GM23338 (cell line): ENCODE measurements around the gene HPF1. TPM values are rescaled to one million over a fixed set of nuclear protein-coding genes. Genes with fewer than 3 reads are reported as not detected.

Experiments used
- ATAC-seq: fragments of 200-7000 bp; cut with Tn5 transposase; 3 replicates; pipeline ENCODE4 v1.9.1; 2020
- DNase-seq: peaks from one replicate; pipeline ENCODE4 v3.0.0-alpha.2; 2015; ENCODE audit warnings: low spot score
- H2AFZ ChIP-seq: fragments of 200-600 bp; sonication (generic); 2 replicates; pipeline ENCODE4 v1.8.0; 2016; ENCODE audit warnings: antibody characterized with exemption, mild to moderate bottlenecking, moderate library complexity
- H3F3A ChIP-seq: fragments of 200-600 bp; sonication (generic); replicated peaks from 2 replicates; pipeline ENCODE4 v1.8.0; 2017; ENCODE audit warnings: antibody characterized with exemption, mixed run types, low read depth
- H3K27ac ChIP-seq: fragments of 200-600 bp; sonication (generic); 2 replicates; pipeline ENCODE4 v1.6.1; 2016; ENCODE audit warnings: low read depth
- H3K27me3 ChIP-seq: fragments of 200-600 bp; sonication (generic); 2 replicates; pipeline ENCODE4 v1.8.0; 2016; ENCODE audit warnings: mild to moderate bottlenecking, mixed run types, moderate library complexity; ENCODE audit not compliant: insufficient read depth
- H3K36me3 ChIP-seq: fragments of 200-600 bp; sonication (generic); 2 replicates; pipeline ENCODE4 v1.8.0; 2016; ENCODE audit warnings: mild to moderate bottlenecking; ENCODE audit not compliant: insufficient read depth
- H3K4me1 ChIP-seq: fragments of 200-600 bp; sonication (generic); 2 replicates; pipeline ENCODE4 v1.8.0; 2016; ENCODE audit warnings: mild to moderate bottlenecking, moderate library complexity; ENCODE audit not compliant: insufficient read depth
- H3K4me2 ChIP-seq: fragments of 200-600 bp; sonication (generic); 2 replicates; pipeline ENCODE4 v1.7.1; 2017; ENCODE audit warnings: mixed run types
- H3K4me3 ChIP-seq: fragments of 200-600 bp; sonication (generic); 2 replicates; pipeline ENCODE4 v1.6.1; 2016; ENCODE audit warnings: mixed run types
- H3K79me2 ChIP-seq: fragments of 200-600 bp; sonication (generic); replicated peaks from 2 replicates; pipeline ENCODE4 v1.8.0; 2017; ENCODE audit warnings: mild to moderate bottlenecking; ENCODE audit not compliant: insufficient read depth
- H3K9me2 ChIP-seq: fragments of 200-600 bp; sonication (generic); 2 replicates; pipeline ENCODE4 v1.8.0; 2017; ENCODE audit not compliant: insufficient read depth
- H4K20me1 ChIP-seq: fragments of 200-600 bp; sonication (generic); replicated peaks from 2 replicates; pipeline ENCODE4 v1.8.0; 2017; ENCODE audit warnings: mild to moderate bottlenecking; ENCODE audit not compliant: insufficient read depth
- H3K27ac Mint-ChIP-seq: 2 replicates; pipeline ENCODE4 v1.8.0; 2020; ENCODE audit warnings: inconsistent platforms, mild to moderate bottlenecking, moderate library complexity, mixed read lengths
- H3K27me3 Mint-ChIP-seq: 3 replicates; pipeline ENCODE4 v1.8.0; 2022; ENCODE audit warnings: low read depth, mild to moderate bottlenecking, moderate library complexity, mixed read lengths, inconsistent platforms; ENCODE audit not compliant: insufficient read depth, poor library complexity
- H3K36me3 Mint-ChIP-seq: 3 replicates; pipeline ENCODE4 v1.8.0; 2021; ENCODE audit warnings: low read depth, mild to moderate bottlenecking, inconsistent platforms, moderate library complexity, mixed read lengths
- H3K4me1 Mint-ChIP-seq: 3 replicates; pipeline ENCODE4 v1.8.0; 2020; ENCODE audit warnings: mild to moderate bottlenecking, inconsistent platforms, mixed read lengths
- H3K4me3 Mint-ChIP-seq: 3 replicates; pipeline ENCODE4 v1.8.0; 2021; ENCODE audit warnings: moderate library complexity, mild to moderate bottlenecking, inconsistent platforms, mixed read lengths
- H3K9me3 Mint-ChIP-seq: 3 replicates; pipeline ENCODE4 v1.8.0; 2020; ENCODE audit warnings: moderate library complexity, mild to moderate bottlenecking, inconsistent platforms, mixed read lengths
- EZH2 ChIP-seq: fragments of 200-600 bp; sonication (generic); IDR thresholded peaks from one replicate; pipeline ENCODE4 v1.8.0; 2017; ENCODE audit warnings: antibody characterized with exemption, mild to moderate bottlenecking, low read depth; ENCODE audit not compliant: unreplicated experiment
- EZH2phosphoT487 ChIP-seq: fragments of 200-600 bp; sonication (generic); IDR thresholded peaks from one replicate; pipeline ENCODE4 v1.8.1; 2018; ENCODE audit warnings: antibody characterized with exemption; ENCODE audit not compliant: unreplicated experiment
- JUNB ChIP-seq: IDR thresholded peaks from one replicate; pipeline ENCODE4 v1.6.1; 2016; ENCODE audit warnings: antibody characterized with exemption; ENCODE audit not compliant: unreplicated experiment
- NANOG ChIP-seq: IDR thresholded peaks from 2 replicates; pipeline ENCODE4 v1.6.1; 2016; ENCODE audit warnings: antibody characterized with exemption, borderline replicate concordance
- POLR2AphosphoS5 ChIP-seq: IDR thresholded peaks from 2 replicates; pipeline ENCODE4 v1.6.1; 2016; ENCODE audit warnings: antibody characterized with exemption, low read depth
- STAT1 ChIP-seq: IDR thresholded peaks from one replicate; pipeline ENCODE4 v1.6.1; 2016; ENCODE audit warnings: antibody characterized with exemption; ENCODE audit not compliant: unreplicated experiment
- ZNF114 ChIP-seq: fragments of 250-450 bp; sonication (Bioruptor Pico); IDR thresholded peaks from 2 replicates; pipeline ENCODE4 v1.5.0; 2020; ENCODE audit warnings: mild to moderate bottlenecking, moderate library complexity
- polyA plus RNA-seq: library from polyadenylated mRNA; unstranded; fragments of >200 nt; fragmentation: Nextera tagmentation; extraction: Ambion mirVana; gene quantifications from 2 replicates; pipeline ENCODE4 v1.2.1, GENCODE V29; 2016
- total RNA-seq: library from RNA; depleted of rRNA; stranded (reverse); fragments of >200 nt; shearing (Covaris generic); gene quantifications from 2 replicates; pipeline ENCODE4 v1.2.3, GENCODE V29; 2014
- TF ChIP-seq, protein P1 (sequence below): fragments of 250-450 bp; sonication (Bioruptor Pico); IDR thresholded peaks from 2 replicates; pipeline ENCODE4 v1.5.0; 2020; ENCODE audit warnings: mild to moderate bottlenecking, moderate library complexity
- TF ChIP-seq, protein P2 (sequence below), 2 experiments: fragments of 200-600 bp in 1 of 2; sonication (generic) in 1 of 2; conservative IDR thresholded peaks; 2 replicates each; pipeline versions ENCODE4 v1.5.1 to v1.6.1; 2016 to 2017; ENCODE audit warnings: antibody characterized with exemption in 2 of 2, low read depth in 2 of 2, mild to moderate bottlenecking in 2 of 2, moderate library complexity in 1 of 2

HPF1 gene
- total and polyA plus RNA-seq, 2 experiments from 2014 or later: 57.6 to 128 TPM

GRCh38 chr4:169766741-169767140 lies 9.0 kb upstream of the HPF1 start (continued):
- TF ChIP-seq, protein P1, sequence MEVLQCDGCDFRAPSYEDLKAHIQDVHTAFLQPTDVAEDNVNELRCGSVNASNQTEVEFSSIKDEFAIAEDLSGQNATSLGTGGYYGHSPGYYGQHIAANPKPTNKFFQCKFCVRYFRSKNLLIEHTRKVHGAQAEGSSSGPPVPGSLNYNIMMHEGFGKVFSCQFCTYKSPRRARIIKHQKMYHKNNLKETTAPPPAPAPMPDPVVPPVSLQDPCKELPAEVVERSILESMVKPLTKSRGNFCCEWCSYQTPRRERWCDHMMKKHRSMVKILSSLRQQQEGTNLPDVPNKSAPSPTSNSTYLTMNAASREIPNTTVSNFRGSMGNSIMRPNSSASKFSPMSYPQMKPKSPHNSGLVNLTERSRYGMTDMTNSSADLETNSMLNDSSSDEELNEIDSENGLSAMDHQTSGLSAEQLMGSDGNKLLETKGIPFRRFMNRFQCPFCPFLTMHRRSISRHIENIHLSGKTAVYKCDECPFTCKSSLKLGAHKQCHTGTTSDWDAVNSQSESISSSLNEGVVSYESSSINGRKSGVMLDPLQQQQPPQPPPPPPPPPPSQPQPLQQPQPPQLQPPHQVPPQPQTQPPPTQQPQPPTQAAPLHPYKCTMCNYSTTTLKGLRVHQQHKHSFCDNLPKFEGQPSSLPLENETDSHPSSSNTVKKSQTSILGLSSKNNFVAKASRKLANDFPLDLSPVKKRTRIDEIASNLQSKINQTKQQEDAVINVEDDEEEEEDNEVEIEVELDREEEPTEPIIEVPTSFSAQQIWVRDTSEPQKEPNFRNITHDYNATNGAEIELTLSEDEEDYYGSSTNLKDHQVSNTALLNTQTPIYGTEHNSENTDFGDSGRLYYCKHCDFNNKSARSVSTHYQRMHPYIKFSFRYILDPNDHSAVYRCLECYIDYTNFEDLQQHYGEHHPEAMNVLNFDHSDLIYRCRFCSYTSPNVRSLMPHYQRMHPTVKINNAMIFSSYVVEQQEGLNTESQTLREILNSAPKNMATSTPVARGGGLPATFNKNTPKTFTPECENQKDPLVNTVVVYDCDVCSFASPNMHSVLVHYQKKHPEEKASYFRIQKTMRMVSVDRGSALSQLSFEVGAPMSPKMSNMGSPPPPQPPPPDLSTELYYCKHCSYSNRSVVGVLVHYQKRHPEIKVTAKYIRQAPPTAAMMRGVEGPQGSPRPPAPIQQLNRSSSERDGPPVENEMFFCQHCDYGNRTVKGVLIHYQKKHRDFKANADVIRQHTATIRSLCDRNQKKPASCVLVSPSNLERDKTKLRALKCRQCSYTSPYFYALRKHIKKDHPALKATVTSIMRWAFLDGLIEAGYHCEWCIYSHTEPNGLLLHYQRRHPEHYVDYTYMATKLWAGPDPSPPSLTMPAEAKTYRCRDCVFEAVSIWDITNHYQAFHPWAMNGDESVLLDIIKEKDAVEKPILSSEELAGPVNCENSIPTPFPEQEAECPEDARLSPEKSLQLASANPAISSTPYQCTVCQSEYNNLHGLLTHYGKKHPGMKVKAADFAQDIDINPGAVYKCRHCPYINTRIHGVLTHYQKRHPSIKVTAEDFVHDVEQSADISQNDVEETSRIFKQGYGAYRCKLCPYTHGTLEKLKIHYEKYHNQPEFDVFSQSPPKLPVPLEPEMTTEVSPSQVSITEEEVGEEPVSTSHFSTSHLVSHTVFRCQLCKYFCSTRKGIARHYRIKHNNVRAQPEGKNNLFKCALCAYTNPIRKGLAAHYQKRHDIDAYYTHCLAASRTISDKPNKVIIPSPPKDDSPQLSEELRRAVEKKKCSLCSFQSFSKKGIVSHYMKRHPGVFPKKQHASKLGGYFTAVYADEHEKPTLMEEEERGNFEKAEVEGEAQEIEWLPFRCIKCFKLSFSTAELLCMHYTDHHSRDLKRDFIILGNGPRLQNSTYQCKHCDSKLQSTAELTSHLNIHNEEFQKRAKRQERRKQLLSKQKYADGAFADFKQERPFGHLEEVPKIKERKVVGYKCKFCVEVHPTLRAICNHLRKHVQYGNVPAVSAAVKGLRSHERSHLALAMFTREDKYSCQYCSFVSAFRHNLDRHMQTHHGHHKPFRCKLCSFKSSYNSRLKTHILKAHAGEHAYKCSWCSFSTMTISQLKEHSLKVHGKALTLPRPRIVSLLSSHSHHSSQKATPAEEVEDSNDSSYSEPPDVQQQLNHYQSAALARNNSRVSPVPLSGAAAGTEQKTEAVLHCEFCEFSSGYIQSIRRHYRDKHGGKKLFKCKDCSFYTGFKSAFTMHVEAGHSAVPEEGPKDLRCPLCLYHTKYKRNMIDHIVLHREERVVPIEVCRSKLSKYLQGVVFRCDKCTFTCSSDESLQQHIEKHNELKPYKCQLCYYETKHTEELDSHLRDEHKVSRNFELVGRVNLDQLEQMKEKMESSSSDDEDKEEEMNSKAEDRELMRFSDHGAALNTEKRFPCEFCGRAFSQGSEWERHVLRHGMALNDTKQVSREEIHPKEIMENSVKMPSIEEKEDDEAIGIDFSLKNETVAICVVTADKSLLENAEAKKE: no peak
- no peak for TF ChIP-seq POLR2AphosphoS5
- no peak for TF ChIP-seq STAT1
- TF ChIP-seq JUNB: no peak
- TF ChIP-seq NANOG: no peak

DNA sequence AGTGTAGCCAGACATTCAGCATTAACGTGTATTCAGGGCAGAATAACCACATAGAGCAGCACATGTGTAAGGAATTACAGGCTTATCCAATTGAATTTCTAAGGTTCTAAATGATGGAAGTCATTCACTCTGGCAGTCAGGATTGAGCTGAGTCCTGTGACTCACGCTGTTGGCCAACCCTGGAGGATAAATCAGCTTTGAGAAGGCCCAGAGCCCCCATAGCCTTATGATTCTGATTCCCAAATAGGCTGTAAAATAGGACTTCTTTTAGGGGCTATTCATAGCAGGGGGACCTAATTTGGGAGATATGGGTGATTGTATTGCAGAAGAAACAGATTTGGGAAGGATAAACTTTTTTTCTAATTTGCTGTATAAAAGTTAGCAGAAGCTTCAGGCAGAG lies 8.1 kb upstream of the HPF1 start:
- H2AFZ ChIP-seq: 0 out of 2 replicates have a peak overlapping the region, but pooled peaks have one; percentile 59
- Mint-ChIP-seq H3K27ac (no peak overlapping the region), H3K27me3 (no peaks in the 10 kb centered on the region), H3K4me3 (no peak overlapping the region), H3K4me1 (no peaks in the 10 kb centered on the region), H3K9me3 (no peaks in the 10 kb centered on the region), H3K36me3 (no peaks in the 10 kb centered on the region)
- no peak overlapping the region for H3K4me2 ChIP-seq
- ATAC-seq: no peak
- H3K36me3 ChIP-seq: no peaks in the 10 kb centered on the region
- no peak overlapping the region for H3K27ac ChIP-seq
- H3K79me2 ChIP-seq: no peaks in the 10 kb centered on the region
- H3K4me3 ChIP-seq: no peak overlapping the region
- no peaks in the 10 kb centered on the region for H3K9me2 ChIP-seq
- no peaks in the 10 kb centered on the region for H3F3A ChIP-seq
- DNase-seq: no peak
- no peaks in the 10 kb centered on the region for H3K4me1 ChIP-seq
- H3K27me3 ChIP-seq: no peaks in the 10 kb centered on the region
- H4K20me1 ChIP-seq: no peaks in the 10 kb centered on the region
- TF ChIP-seq, protein P1: no peak
- no peak for TF ChIP-seq EZH2
- no peak for TF ChIP-seq JUNB
- TF ChIP-seq EZH2phosphoT487: no peak
- no peak for TF ChIP-seq POLR2AphosphoS5
- TF ChIP-seq, protein P2, sequence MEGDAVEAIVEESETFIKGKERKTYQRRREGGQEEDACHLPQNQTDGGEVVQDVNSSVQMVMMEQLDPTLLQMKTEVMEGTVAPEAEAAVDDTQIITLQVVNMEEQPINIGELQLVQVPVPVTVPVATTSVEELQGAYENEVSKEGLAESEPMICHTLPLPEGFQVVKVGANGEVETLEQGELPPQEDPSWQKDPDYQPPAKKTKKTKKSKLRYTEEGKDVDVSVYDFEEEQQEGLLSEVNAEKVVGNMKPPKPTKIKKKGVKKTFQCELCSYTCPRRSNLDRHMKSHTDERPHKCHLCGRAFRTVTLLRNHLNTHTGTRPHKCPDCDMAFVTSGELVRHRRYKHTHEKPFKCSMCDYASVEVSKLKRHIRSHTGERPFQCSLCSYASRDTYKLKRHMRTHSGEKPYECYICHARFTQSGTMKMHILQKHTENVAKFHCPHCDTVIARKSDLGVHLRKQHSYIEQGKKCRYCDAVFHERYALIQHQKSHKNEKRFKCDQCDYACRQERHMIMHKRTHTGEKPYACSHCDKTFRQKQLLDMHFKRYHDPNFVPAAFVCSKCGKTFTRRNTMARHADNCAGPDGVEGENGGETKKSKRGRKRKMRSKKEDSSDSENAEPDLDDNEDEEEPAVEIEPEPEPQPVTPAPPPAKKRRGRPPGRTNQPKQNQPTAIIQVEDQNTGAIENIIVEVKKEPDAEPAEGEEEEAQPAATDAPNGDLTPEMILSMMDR (conservative IDR thresholded peaks at IDR 0.05; ENCODE audit: low read depth in 2 of 2): no peak
- no peak for TF ChIP-seq ZNF114 (CRISPR knock-in tag)
